HG02852 (cell line): Measurements from ENCODE around the gene WDR37.
"Not testable (repeated sequence)": the region's sequence is repeated elsewhere in the genome, so short reads cannot be mapped to it uniquely, and the experiment has no call there.

Source experiments
- ATAC-seq: cut with Tn5 transposase; IDR thresholded peaks from one replicate; pipeline ENCODE4 v1.9.1; 2021; ENCODE audit warnings: mild to moderate bottlenecking, moderate library complexity; ENCODE audit not compliant: unreplicated experiment

Gene WDR37

GRCh38 chr10:1102831-1103230 is 46.6 kb downstream of the WDR37 start:
- ATAC-seq, result no peak

- no peak for ATAC-seq
Observed at GRCh38 chr10:1103551-1103950, 47.4 kb downstream of the WDR37 start.

- no peak for ATAC-seq
Observed at GRCh38 chr10:1104971-1105370, 48.8 kb downstream of the WDR37 start.

- ATAC-seq, result no peak
Observed at GRCh38 chr10:1107004-1107403, 50.8 kb downstream of the WDR37 start.

- ATAC-seq, result no peak
Observed at GRCh38 chr10:1107679-1108078, 51.5 kb downstream of the WDR37 start.

DNA sequence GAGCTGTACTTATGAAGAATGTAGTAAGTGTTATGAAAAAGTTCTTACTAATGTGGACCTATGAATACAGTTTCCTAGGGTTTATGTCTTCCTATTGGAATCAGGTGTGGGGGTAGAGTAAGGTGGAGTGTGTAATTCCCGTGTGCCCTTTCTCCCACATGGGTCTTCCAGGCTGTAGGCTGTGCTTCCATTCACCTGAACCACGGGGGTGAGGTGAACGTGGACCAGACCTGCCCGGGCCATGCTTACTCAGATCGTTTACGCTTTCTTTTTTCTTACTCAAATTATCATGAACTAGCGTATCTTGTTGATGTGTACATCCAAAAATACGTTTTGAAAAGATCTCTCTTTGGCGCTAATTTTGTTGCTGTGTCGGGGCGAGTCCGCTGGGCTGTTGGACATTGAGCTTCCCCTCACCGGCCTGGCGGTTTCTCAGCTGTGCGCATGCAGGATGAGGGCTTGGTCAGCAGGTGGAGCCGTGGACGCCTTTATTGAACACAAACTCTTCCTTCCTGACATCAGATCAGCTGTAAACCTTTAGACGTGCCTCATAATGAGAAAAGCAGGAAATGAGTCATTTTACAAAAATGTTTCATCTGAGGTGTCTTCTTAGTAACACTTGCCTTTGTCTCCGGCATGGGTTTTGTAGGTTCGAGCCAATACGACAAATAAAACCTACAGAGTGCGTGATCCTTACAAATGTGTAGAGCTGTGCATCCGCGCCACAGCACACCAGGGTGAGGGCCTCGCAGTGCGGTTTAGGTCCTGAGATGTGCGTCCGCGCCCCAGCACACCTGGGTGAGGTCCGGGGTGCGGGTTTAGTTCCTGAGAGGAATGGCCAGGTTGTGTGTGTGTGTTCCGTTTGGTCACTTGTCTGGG is 53.8 kb downstream of the WDR37 start:
- peak; percentile 91 for ATAC-seq

DNA sequence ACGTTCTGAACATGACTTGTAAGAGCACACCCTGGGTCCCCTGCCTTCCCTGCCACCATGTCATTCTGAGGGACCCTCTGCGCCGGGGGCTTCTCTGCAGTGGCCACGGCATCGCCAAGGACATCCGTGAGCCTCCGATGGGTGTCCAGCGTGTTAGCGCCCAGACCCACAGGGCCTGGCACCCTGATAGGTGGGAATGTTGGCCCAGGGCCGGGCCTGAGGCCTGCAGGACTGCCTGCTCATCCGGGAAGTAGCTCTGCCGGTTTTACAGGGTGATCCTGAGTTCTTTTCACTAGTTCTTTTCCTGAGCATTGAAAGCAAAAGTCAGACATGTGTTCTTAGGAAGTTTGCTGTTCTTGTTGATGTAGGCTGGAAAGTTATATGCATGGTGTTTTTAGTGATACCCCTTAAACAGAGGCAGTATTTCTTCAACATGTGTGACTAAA is 54.5 kb downstream of the WDR37 start:
- ATAC-seq, result no peak

- no peak for ATAC-seq
Observed at GRCh38 chr10:1114315-1114714, 58.1 kb downstream of the WDR37 start.

DNA sequence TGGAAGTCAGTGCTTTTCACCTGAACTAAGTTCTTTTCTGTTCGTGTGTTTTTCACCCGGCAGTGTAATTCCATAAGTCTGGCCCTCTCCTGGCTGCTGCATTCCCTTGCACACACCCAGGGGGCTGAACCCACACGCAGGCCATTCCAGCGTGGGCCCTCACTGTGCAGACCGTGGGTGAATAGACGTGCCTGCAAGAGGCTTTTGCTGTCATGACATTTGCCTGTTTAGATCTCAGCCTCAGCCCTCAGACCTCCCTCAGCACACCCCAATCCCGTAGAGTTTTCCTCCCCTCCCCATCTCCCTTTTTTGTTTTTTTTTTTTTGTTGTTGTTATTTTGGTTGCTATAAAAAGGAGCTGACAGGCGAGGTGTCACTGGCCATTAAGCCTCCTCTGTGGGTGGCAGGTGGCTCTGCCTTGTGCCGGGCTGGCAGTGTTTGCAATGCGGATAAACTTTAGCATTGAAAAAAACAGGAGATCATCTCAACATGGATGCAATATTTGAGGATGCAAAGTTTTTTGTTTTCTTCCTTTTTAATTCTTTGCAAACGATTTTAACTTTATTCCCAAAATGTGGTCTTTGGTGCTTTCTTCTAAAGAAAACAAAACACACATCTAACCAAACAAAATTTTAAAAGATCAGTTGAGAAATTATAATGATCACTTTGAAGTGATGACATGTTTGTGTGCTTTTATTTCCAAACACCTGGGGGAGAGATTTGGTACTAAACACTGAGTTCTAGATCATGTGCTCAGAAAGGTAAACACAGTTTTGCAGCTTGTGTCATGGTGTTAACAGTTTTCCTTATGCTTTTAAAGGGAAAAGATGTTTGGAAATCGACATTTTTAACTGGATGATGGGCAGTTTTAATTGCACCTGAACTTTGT is 58.8 kb downstream of the WDR37 start:
- no peak for ATAC-seq

DNA sequence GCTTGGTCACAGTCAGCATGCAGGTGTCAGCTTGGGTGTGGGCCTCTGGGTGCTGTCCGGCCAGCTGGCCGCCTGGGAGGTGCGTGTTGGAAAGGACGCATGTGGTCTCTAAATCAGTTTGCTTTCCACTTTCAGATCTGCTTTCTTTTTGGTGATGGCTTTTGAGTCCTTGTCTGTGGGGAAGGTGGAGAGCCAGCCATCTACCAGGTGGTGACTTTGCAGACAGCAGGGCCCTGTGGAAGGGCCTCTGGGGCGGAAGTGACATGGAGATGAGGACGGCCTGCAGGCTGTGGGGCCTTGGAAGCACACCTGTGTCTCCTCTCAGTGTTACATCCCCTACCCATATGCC is 59.4 kb downstream of the WDR37 start:
- ATAC-seq, result no peak

- ATAC-seq, result no peak
Observed at GRCh38 chr10:1116051-1116450, 59.9 kb downstream of the WDR37 start.

- no peak for ATAC-seq
Observed at GRCh38 chr10:1116696-1117280, 60.6 kb downstream of the WDR37 start.

DNA sequence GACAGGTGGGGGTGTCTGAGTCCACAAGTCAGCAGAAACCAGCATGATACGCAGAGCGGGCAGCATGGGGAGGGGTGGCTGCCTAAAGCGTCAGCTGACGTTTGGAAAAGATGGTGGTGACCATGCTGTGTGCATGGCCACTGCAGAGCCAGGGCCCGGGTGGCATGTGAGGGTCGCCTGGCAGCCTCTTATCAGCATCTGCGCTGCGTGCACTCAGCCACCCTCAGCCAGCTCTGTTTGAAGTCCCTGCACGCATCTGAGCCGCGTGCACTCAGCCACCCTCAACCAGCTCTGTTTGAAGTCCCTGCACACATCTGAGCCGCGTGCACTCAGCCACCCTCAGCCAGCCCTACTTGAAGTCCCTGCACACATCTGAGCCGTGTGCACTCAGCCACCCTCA is 61.5 kb downstream of the WDR37 start:
- ATAC-seq, result no peak

DNA sequence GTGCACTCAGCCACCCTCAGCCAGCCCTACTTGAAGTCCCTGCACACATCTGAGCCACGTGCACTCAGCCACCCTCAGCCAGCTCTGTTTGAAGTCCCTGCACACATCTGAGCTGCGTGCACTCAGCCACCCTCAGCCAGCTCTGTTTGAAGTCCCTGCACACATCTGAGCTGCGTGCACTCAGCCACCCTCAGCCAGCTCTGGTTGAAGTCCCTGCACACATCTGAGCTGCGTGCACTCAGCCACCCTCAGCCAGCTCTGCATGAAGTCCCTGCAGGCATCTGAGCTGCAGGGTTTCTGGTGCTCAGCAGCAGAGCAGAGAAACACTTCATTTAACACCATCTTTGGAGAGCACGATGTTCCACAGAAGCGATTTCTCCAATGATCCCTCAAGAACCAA is 62.1 kb downstream of the WDR37 start:
- not testable (repeated sequence) for ATAC-seq

DNA sequence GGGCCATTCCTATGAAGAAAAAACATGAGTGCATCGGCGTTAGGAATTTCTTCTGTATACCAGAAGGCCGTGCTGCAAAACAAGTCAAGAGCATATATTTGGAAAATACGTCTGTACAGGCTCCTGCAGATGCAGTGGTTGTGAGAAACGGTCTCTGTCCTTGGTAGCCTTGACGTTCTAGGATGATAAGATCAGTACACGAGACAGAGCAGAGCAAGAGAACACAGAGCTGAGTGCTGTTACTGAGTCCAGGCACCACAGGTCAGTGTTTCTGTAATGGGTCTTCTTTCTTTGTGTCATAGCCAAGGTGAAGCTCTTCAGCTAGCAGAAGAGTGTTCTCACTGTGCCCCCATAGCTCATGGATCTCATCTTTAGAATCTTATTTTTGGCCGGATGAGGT is 62.8 kb downstream of the WDR37 start:
- ATAC-seq, result no peak

GRCh38 chr10:1119501-1119900 is 63.3 kb downstream of the WDR37 start:
- no peak for ATAC-seq

DNA sequence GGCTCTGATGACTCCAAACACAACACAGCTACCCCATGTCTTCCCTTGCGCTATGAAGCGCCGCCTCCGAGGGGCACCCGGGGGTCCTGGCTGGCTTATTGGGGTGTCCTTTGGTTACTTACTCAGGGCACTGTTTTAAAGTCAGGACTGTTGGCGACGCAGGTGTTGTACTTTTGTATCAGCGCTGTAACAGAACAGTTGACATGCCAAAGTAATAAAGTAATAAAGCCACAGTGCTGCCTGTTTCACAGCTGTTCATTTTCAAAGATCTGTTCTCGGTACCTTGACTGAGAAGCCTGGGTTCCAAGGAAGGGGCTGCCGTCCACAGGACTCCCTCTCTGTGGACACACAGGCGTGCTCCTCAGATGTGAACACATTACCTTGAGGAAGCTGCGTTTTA is 64.1 kb downstream of the WDR37 start:
- ATAC-seq, result no peak

- ATAC-seq, result no peak
Observed at GRCh38 chr10:1120801-1121211, 64.6 kb downstream of the WDR37 start.

GRCh38 chr10:1121271-1121970 is 65.2 kb downstream of the WDR37 start:
- ATAC-seq, result no peak

DNA sequence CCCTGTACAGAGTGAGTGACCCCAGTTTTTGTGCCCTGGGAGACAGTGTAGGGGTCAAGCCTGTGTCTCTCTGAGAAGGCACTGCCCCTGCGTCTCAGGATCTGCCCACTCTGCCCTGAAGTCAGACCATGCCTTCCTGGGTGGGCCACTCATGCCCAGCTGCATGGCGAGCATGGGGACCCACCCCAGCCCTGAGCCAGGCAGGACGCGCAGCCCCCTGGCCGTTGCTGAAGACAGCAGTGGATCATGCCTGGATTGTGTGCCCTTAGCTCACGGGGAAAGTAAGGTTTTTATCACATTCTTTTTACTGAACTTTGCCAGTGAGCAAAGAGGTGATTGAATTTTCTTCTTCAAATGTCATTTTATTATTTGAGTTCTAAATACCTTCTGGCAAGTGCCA is 66.2 kb downstream of the WDR37 start:
- no peak for ATAC-seq

DNA sequence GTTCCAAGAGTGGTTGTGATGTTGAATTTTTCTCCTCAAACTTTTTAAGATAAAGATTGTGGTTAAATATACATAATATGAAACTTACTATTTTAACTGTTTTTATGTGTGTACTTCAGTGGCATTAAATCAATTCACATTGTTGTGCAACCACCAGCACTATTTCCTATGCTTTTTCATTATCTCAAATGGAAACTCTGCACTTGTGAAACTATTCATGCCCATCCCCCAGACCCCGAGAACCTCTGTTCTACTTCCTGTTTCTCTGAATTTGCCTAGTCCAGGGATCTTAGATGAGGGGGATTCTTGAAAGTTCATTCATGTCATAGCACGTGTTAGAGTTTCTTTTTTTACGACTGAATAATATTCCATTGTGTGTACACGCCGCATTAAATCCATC is 67.0 kb downstream of the WDR37 start:
- no peak for ATAC-seq
